Panc1 (cell line): ENCODE data around the gene CCDC196. TPM values are rescaled to one million over a fixed set of nuclear protein-coding genes. Genes with fewer than 3 reads are reported as not detected.

Experiments used
- ATAC-seq: fragments of 200-7000 bp; cut with Tn5 transposase; 2 replicates; pipeline ENCODE4 v1.9.1; 2020; ENCODE audit warnings: mild to moderate bottlenecking, moderate library complexity
- BruUV-seq: library from RNA; stranded (reverse); fragments of 400-500 nt; replicated peaks from 2 replicates; lab custom pipeline; 2021; lab: Mats Ljungman, UMichigan
- CTCF ChIA-PET: fragments of 300-600 bp; sonication (Branson Sonifier 250); formaldehyde crosslinking; loops from one replicate; lab custom pipeline; 2022; ENCODE audit warnings: antibody characterized with exemption; lab: Charles Lee
- POLR2A ChIA-PET: fragments of 300-600 bp; sonication (Branson Sonifier 250); formaldehyde crosslinking; loops from one replicate; lab custom pipeline; 2022; ENCODE audit warnings: antibody characterized with exemption; lab: Charles Lee
- DNase-seq: peaks from one replicate; pipeline ENCODE4 v3.0.0-alpha.2; 2010; ENCODE audit warnings: low read depth, low spot score
- H3K27ac ChIP-seq: 2 replicates; pipeline ENCODE4 v1.5.1; 2011; ENCODE audit warnings: mild to moderate bottlenecking, low read length, inconsistent platforms
- H3K27me3 ChIP-seq: fragments of 200-500 bp; sonication (Bioruptor generic); 2 replicates; pipeline ENCODE4 v1.6.0; 2014; ENCODE audit warnings: low read length, inconsistent platforms; ENCODE audit not compliant: control insufficient read depth, insufficient read depth
- H3K36me3 ChIP-seq: fragments of 200-500 bp; sonication (Bioruptor generic); 2 replicates; pipeline ENCODE4 v1.5.1; 2014; ENCODE audit warnings: inconsistent platforms, mild to moderate bottlenecking, low read length, moderate library complexity; ENCODE audit not compliant: control insufficient read depth, insufficient read depth
- H3K4me1 ChIP-seq: 2 replicates; pipeline ENCODE4 v1.5.1; 2011; ENCODE audit warnings: inconsistent platforms, mild to moderate bottlenecking, low read length, moderate library complexity; ENCODE audit not compliant: control insufficient read depth, insufficient read depth
- H3K4me3 ChIP-seq, 2 experiments: 2 replicates each; pipeline ENCODE4 v1.5.1; 2011 to 2012; ENCODE audit warnings: low read depth in 2 of 2, low read length in 2 of 2, mild to moderate bottlenecking in 2 of 2, inconsistent platforms in 1 of 2, moderate library complexity in 1 of 2
- H3K9me3 ChIP-seq: fragments of 200-500 bp; sonication (Bioruptor generic); 2 replicates; pipeline ENCODE4 v1.5.1; 2014; ENCODE audit warnings: low read depth, mild to moderate bottlenecking, inconsistent platforms, low read length, moderate library complexity; ENCODE audit not compliant: control insufficient read depth, insufficient read depth
- POLR2AphosphoS5 ChIP-seq: IDR thresholded peaks from 2 replicates; pipeline ENCODE4 v1.6.1; 2012; ENCODE audit warnings: mild to moderate bottlenecking, low read depth, low read length, moderate library complexity
- SIN3A ChIP-seq: IDR thresholded peaks from 2 replicates; pipeline ENCODE4 v1.6.1; 2012; ENCODE audit warnings: low read depth, mild to moderate bottlenecking, low read length, moderate library complexity, borderline replicate concordance; ENCODE audit not compliant: insufficient read depth
- TCF7L2 ChIP-seq: IDR thresholded peaks from 2 replicates; pipeline ENCODE4 v1.6.1; 2011; ENCODE audit warnings: mild to moderate bottlenecking, low read depth, low read length, inconsistent platforms
- in situ Hi-C: cut with HindIII; loops from 2 replicates; pipeline ENCODE4 v1.10.0; 2016; ENCODE audit warnings: low sequenced_read_pairs, low pct_unique_long_range_greater_than_20kb
- intact Hi-C: fragments of 100-400 bp; cut with micrococcal nuclease; formaldehyde crosslinking; loops from one replicate; pipeline ENCODE4 v1.10.0; 2022; ENCODE audit not compliant: unreplicated experiment
- total RNA-seq: library from RNA; stranded (reverse); gene quantifications from one replicate; pipeline ENCODE4 v1.2.1, GENCODE V29; 2021; ENCODE audit not compliant: unreplicated experiment
- TF ChIP-seq, protein P1 (sequence below): fragments of 450-650 bp; IDR thresholded peaks from 2 replicates; pipeline ENCODE4 v1.5.1; 2017; ENCODE audit warnings: mild to moderate bottlenecking
- TF ChIP-seq, protein P2 (sequence below), 2 experiments: IDR thresholded peaks; 2 replicates each; pipeline ENCODE4 v1.6.1; 2011 to 2012; ENCODE audit warnings: low read depth in 2 of 2, control low read depth in 1 of 2, low read length in 1 of 2, mild to moderate bottlenecking in 1 of 2, moderate library complexity in 1 of 2; ENCODE audit not compliant: insufficient read depth in 1 of 2

The CCDC196 gene
- total RNA-seq, 1 experiment from 2014 or later = not detected

DNA sequence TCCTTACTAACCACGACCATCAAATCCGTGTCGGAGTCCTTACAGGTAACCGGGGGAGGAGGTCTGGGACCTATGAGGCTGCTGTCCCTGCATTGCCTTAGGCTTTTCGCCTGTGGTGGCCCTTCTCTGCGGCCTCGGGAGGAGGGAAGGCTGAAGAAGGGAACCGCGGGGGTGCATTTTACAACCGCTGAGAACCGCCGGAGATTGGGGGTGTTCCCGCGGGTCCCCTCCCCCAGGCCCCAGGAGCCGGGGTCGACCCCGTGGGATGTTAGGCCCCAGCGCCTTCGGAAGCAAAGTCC is 22.3 kb downstream of the CCDC196 start:
- TF ChIP-seq TCF7L2 (no peak), POLR2AphosphoS5 (no peak)
- no peak for ATAC-seq
- Histone ChIP-seq H3K27ac (peak overlapping the region; percentile 81), H3K4me3 (peak overlapping the region; percentile 70 to 95), H3K4me1 (peaks cover 3% of the 10 kb centered on the region; the same call in 1 of the 2 replicates), H3K36me3 (no peaks in the 10 kb centered on the region; the same call in 1 of the 2 replicates), H3K9me3 (no peaks in the 10 kb centered on the region), H3K27me3 (no peaks in the 10 kb centered on the region)
- DNase-seq = no peak
- intact Hi-C loops (no loop called here), in situ Hi-C loops (no loop called here)
- BruUV-seq = no TSS peak
- POLR2A ChIA-PET = interaction anchor here (0.7 kb wide), 1 partner anchor 1084 kb away, joined by 3 read pairs; no protein-coding TSS in a partner anchor
- CTCF ChIA-PET = no interaction called here

DNA sequence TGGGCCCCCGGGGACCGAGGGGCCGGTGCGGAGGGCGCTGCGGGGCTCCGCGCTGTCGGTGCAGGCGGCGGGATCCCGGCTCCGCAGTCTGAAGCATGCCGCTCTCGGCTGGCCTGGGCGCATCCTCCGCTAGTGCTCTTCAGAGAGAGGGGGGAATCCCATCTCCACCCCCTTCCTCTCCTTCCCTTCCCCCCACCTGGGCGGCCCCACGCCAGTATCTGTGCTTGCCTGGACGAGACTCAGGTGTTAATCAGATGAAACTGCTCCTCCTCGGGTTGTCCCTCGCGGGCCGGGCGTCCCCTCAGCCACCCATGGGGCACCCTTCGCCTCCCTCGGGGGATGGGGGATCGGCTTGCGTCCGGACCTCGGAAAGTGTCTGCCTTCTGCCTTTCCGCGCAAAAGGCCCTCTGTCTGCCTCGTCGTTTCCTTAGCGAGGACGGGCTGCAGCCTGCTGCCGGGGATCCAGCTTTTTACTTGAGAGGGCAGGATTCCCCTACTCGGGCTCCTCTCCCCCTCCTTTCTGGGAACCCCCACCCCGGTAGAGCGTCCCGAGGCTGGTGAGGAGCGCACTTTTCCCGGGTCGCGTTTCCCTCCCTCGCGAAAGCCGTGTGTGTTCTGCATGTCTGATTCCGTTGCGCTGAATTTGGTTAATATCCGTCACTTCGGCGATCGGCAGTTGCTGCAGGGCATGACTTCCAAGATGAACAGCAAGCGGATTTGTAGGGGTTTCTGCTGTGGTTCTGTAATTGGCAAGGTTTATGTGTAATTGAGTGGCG is 22.9 kb downstream of the CCDC196 start:
- ChIA-PET CTCF (no interaction called here), POLR2A (no interaction called here)
- Histone ChIP-seq H3K27ac (peak overlapping the region; percentile 81), H3K9me3 (no peaks in the 10 kb centered on the region), H3K27me3 (no peaks in the 10 kb centered on the region), H3K4me3 (peak overlapping the region; percentile 70 to 95), H3K4me1 (peaks cover 3% of the 10 kb centered on the region; the same call in 1 of the 2 replicates), H3K36me3 (no peaks in the 10 kb centered on the region; the same call in 1 of the 2 replicates)
- intact Hi-C loops = no loop called here
- DNase-seq = no peak
- TF ChIP-seq, protein P1, sequence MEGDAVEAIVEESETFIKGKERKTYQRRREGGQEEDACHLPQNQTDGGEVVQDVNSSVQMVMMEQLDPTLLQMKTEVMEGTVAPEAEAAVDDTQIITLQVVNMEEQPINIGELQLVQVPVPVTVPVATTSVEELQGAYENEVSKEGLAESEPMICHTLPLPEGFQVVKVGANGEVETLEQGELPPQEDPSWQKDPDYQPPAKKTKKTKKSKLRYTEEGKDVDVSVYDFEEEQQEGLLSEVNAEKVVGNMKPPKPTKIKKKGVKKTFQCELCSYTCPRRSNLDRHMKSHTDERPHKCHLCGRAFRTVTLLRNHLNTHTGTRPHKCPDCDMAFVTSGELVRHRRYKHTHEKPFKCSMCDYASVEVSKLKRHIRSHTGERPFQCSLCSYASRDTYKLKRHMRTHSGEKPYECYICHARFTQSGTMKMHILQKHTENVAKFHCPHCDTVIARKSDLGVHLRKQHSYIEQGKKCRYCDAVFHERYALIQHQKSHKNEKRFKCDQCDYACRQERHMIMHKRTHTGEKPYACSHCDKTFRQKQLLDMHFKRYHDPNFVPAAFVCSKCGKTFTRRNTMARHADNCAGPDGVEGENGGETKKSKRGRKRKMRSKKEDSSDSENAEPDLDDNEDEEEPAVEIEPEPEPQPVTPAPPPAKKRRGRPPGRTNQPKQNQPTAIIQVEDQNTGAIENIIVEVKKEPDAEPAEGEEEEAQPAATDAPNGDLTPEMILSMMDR = no peak
- TF ChIP-seq SIN3A = 0 out of 2 replicates have a peak, but pooled peaks have one; percentile 26
- BruUV-seq = no TSS peak
- ATAC-seq = peak; percentile 16; the same call in 1 of the 2 replicates
- in situ Hi-C loops = no loop called here

DNA sequence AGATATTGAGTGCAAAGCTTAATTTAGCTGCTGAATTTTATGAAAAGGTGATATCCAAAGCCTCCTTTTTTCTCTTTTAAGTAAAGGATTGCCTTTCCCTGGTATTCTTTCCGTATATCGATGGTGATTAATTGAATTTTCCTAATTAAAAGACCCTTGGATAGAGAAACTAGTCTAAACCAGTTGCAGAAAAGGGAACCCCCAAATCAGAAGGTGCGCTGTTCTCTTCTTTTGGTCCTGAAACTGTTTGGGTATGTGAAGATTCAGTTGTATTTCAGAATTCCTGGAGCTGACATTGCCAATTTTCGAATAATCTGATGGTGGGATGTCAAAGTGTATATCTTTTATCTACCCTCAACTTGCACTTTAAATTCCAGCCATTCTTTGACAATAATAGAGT is 23.7 kb downstream of the CCDC196 start:
- Histone ChIP-seq H3K36me3 (no peaks in the 10 kb centered on the region; the same call in 1 of the 2 replicates), H3K9me3 (no peaks in the 10 kb centered on the region), H3K4me3 (peak overlapping the region; percentile 70 to 95), H3K27me3 (no peaks in the 10 kb centered on the region), H3K27ac (peak overlapping the region; percentile 81; the same call in 1 of the 2 replicates), H3K4me1 (peaks cover 3% of the 10 kb centered on the region; the same call in 1 of the 2 replicates)
- in situ Hi-C loops = no loop called here
- intact Hi-C loops = no loop called here
- CTCF ChIA-PET = no interaction called here
- no peak for ATAC-seq
- POLR2A ChIA-PET = no interaction called here
- TF ChIP-seq, protein P2, sequence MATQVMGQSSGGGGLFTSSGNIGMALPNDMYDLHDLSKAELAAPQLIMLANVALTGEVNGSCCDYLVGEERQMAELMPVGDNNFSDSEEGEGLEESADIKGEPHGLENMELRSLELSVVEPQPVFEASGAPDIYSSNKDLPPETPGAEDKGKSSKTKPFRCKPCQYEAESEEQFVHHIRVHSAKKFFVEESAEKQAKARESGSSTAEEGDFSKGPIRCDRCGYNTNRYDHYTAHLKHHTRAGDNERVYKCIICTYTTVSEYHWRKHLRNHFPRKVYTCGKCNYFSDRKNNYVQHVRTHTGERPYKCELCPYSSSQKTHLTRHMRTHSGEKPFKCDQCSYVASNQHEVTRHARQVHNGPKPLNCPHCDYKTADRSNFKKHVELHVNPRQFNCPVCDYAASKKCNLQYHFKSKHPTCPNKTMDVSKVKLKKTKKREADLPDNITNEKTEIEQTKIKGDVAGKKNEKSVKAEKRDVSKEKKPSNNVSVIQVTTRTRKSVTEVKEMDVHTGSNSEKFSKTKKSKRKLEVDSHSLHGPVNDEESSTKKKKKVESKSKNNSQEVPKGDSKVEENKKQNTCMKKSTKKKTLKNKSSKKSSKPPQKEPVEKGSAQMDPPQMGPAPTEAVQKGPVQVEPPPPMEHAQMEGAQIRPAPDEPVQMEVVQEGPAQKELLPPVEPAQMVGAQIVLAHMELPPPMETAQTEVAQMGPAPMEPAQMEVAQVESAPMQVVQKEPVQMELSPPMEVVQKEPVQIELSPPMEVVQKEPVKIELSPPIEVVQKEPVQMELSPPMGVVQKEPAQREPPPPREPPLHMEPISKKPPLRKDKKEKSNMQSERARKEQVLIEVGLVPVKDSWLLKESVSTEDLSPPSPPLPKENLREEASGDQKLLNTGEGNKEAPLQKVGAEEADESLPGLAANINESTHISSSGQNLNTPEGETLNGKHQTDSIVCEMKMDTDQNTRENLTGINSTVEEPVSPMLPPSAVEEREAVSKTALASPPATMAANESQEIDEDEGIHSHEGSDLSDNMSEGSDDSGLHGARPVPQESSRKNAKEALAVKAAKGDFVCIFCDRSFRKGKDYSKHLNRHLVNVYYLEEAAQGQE (IDR thresholded peaks at IDR 0.05; ENCODE audit: insufficient read depth in 1 of 2, low read depth in 2 of 2, low read length in 1 of 2) = peak in 1 of 2 experiments; percentile 67; a peak in 2 of 4 replicates
- no peak for TF ChIP-seq TCF7L2
- no peak for DNase-seq
- TSS peak; percentile 59 for BruUV-seq
